Endothelial cell of umbilical vein (primary cell): Measurements from ENCODE around the gene CCR9.

Experiments
- CTCF ChIP-seq, 2 donors: IDR thresholded peaks; 1 replicate in 1 of 2; 2 replicates in 1 of 2; pipeline ENCODE4 v1.5.1; 2011; ENCODE audit warnings: low read length in 2 of 2, mild to moderate bottlenecking in 2 of 2, moderate library complexity in 2 of 2, control low read depth in 1 of 2, inconsistent platforms in 1 of 2, low read depth in 1 of 2; ENCODE audit not compliant: insufficient read depth in 1 of 2; ENCODE audit errors: extremely low read depth in 1 of 2
- POLR2AphosphoS5 ChIP-seq: IDR thresholded peaks from 2 replicates; pipeline ENCODE4 v1.6.1; 2012; ENCODE audit warnings: low read depth, mild to moderate bottlenecking, control low read depth, low read length, moderate library complexity; ENCODE audit not compliant: insufficient read depth

GRCh38 chr3:45838466-45838865, 47.9 kb upstream of the CCR9 start:
- TF ChIP-seq POLR2AphosphoS5 (no peak), CTCF (IDR thresholded peaks at IDR 0.05; ENCODE audit: extremely low read depth in 1 of 2, insufficient read depth in 1 of 2, low read depth in 1 of 2, low read length in 2 of 2) (no peak)
